Stimulated activated CD8-positive, alpha-beta memory T cell treated with anti-CD3 and anti-CD28 coated beads, Interleukin-7, amount 100 ng/mL, for 1 hour (primary cell): ENCODE data around the gene GPATCH8.
"Not testable (repeated sequence)": the region's sequence is repeated elsewhere in the genome, so short reads cannot be mapped to it uniquely, and the experiment has no call there.

Source experiments
- DNase-seq, 2 donors: peaks; one replicate each; pipeline ENCODE4 v3.0.0-alpha.2; 2020; ENCODE audit warnings: low read depth in 2 of 2

The GPATCH8 gene

DNA sequence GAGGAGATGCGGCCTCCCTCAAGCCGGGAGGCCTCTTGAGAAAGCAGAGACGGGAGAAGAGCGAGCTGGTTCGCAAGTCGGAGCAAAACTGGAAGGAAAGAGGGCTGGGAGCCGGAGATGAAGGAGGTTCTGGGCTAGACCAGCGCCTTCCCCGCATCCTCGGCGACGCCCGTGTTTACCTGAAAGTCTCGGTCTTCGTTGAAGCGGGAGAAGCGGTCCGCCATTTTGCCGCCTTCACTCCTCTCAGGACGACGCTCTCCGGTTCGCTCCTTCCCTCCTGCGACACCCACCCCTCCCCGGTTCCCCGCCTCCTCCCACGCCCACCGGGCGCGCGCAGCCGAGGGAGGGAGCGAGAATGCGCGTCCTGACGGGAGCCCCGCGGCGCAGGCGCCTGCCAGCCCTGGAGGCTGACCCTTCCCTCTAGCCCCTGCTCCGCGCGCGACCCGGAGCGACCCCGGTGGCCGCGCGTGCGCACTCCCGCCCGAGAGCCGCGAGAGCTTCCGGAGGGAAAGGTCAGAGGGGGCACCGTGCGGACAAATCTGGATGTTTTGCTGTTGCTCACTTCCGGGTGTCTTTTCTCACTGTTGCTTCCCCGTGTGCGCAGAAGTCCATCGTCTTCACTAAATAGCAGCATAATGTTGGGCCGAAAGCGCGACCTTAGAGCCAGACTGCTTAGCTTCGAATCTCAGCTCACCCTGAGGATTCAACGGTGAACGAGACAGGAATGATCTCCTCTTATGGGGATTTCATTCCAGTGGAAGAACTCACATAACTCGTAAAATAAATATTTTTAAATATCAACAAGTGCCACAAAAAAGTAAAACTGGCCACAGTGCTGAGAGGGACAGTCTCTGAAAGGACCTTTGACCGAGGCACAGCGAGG lies at the start of gene GPATCH8:
GPATCH8 (minus strand) TSS at position 260 of the 883 bp plus-strand sequence; CDS start at position 224, 36 bp downstream.
- peak; percentile 84 to 86 for DNase-seq

DNA sequence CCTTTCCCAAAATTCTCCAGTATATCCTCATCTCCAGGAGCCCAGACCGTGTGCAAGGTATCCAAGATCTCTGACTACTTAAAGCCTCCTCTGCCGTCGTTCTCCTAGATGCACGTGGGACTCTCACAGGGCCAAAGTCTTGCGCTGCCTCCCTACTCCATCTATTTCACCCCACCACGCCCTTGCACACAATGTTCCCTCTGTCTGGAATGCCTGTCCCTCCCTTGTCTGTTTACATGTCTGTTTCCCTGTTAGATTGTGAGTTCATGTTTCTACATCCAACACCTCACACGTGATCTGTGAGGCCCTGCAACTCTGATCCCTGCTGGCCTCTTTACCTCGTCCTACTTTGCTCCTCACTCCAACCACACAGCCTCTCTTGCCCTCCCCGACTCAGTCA lies 49.2 kb upstream of the GPATCH8 start:
- DNase-seq, result no peak

DNA sequence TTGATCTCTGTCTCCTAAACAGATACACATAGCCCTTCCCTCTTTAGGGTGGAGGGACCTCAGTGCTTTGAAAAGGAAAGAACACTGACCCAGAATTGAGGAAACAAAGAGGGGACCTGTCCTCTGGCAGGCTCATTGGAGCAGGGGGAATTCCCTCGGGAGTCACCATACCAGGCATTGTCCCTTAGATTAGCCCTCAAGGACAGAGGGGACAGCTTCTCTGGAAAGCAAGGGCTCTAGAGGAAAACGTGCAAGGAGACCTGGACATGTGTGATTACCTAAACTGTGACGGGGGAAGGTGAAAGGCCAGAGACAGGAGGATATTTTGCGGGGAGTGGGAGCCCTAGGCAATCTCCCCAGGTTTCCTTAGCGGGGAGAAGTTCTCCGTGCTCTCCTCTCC lies 46.5 kb upstream of the GPATCH8 start:
- no peak for DNase-seq

DNA sequence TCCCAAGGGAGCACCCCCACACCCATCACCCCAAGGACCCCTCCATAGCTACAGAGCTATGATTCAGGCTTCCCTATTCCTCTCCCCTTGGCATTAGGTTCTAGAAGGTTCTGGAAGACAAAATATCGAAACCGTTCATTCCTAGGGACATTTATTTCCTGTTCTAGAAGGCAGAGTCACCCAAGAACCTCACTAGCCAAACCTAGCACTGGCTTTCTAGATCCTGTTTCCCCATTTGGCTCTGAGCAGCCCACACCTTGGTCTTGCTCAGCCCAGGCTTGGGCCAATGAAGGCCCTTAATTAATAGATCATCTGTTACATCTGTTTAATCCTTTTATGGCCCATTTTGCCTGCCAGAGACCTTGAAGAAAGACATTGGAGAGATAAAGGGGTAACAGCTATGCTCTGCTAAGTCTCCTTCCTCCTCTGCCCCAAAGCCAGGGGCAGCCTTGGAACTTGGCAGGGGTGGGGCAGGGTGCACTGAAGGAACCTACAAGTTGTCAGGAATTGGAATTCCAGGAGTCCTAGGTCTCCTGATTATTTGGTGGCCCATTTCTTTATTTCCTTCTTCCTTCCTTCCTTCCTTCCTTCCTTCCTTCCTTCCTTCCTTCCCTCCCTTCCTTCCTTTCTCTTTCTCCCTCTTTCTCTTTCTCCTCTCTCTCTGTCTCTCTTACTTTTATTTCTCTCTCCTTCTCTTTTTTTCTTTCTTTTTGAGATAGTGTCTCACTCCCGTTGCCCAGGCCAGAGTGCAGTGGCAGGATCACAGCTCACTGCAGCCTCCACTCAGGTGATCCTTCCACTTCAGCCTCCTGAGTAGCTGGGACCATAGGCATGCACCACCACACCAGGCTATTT lies 45.4 kb upstream of the GPATCH8 start:
- no peak for DNase-seq

DNA sequence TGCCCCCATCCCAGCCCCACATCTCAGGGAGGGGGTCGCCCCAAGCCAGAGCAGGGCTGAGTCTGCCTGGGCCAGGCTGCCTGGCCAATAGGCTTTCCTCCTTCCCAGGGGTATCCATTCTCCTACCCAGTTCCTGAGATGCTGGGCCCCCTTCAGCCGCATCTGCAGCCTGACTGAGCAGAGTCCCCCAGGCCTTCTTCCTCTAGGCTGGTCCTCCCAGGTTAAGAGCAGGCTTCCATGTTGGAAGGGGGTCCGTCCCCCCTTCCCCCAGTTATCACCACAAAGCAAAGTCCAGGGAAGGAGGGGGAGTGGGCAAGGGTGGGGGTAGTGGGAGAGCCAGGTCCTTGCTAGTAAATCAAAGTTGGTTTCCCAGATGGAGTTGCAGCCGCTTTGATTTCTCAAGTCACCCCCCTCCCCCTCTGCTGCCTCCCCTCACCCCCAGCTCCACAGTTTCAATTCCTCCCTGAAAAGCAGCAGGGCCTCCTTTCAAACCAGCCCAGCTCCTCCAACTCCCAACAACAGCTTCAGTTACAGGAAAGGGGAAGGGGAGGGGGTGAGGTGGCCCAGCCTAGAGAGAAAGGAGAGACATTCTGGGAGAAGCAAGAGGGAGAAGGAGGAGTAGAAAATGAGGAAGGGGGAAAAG lies 44.5 kb upstream of the GPATCH8 start:
- DNase-seq, result no peak

DNA sequence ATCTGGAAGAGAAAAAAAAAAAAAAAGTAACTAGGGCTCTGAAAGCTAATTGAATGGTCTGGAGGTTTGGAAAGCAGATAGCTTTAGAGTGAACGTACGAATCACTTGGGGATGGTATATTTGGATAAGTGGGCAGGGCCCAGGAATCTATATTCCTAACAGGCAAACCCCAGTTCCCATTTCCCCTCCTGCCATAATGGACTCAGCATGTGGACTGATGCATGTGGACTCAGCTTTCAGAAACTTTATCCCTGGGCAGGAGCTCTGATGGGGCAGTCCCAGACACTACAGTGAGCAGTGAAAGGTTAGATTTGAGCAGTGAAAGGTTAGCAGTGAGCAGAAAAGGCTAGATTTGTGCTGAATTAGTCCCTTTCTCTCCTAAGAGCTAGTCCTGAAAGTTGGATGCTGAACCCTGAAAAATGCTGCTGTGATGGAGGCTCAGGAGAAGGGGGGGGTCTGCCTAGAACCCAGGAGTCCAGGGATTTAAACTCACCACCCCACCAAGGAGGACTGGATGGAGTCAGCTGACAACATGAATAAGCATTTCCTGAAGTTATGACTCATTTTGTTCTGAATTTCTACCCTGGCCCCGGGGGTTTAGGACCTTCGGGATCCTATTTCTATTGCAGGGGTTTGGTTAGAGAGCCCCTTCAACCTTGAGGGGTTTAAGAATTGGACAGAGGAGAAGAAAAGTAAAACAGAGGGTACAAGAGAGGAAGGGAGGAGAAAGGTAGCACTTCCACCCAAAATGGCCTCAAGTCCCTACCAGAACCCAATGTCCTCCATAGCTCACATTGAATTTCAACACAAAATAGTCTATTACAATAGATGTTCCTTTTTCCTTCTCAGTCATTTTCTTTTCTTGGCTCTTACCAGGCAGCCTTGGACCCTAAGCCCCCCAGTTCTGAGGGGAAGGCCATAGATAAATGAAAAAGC lies 43.7 kb upstream of the GPATCH8 start:
- no peak for DNase-seq

DNA sequence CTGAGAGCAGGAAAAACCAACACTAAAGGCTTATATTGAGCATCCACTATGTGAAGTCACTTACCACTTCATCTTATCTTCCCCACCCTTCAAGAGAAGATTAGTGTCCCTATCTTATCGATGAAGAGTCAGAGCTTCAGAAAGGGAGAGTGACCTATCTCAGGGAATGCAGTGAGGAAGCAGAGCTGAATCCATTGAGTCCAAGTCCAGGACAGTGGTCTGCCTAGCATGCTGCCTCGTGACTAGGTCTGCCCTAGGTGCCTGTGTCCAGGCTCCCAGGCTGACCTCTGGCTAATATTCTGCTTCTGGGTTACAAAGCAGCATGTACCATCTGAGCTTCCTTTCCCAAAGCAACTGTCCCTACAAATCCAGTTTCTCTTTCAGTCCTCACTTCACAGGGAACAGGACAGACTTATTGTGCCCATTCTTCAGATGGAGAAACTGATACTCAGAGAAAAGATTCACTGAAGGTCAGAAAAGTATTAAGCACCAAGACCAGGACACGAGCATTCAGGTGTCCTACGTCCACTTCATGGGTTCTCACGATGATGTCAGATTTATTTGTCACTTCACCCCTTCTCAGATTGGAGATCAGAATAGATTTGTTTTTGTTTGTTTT lies 40.8 kb upstream of the GPATCH8 start:
- no peak for DNase-seq

DNA sequence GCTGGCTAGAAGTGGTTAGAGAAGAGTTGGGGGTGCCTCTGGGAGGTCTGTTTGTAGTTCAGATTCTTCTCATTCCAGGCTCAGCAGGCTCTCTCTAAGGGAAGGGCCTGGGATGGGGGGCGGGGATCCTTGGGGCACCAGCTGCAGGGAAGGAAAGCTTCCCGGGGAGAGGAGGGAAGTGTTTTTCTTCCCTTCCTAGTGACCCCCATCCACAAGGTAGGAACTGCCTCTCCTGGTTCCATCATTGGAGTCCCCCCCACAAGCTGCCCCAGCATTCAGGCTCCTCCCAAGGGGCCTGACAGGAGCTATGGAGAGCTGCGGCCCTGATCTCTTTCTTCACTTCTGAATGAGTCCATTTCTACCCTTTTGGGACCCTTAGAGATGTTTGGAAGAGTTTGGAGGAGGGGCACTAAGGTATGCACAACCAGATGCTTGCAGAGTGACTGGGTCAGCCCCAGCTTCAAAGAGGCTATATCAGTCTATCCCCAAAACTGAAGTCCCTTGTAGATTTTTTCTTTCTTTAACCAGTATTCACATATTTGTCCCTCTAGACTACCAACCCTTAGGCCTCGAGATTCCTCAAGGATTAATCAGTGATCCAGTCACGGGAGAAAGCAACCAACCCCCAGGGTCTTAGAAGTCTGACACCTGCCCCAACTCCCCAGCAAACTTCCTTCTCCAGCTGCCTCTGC lies 40.2 kb upstream of the GPATCH8 start:
- DNase-seq, result no peak

DNA sequence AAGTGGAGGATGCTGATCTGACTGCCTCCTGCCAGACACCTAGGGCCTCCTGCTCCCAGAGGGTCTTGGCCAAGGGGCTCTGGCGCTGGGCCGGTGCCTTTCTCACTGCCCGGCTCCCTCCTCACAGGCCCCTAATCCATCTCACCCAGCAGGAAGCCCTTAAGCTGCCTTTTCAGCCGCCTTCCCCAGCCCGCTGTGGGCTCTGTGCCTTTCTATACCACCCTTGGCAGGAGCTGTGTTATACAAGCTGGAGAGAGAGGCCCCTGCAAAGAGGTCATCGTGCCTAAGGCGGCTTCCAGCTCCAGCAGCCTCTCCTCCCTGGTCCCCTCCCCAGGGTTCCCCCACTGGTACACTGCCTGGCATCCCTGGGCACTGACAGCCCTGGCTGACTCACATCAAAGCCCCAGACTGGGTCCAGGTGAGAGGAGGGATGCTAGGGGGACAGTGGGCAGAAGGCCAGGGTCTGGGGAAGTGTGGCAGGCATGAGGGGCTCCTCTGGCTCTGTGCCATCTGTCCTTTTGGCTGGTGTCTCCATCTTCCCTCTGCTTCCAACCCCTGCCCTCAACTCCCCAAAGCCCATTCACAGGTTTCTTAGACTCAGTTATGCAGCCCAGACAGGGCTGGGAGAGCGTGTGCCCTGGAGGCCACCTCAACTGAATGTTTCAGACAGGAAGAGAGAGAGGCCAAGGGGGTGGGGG lies 38.8 kb upstream of the GPATCH8 start:
- no peak for DNase-seq

DNA sequence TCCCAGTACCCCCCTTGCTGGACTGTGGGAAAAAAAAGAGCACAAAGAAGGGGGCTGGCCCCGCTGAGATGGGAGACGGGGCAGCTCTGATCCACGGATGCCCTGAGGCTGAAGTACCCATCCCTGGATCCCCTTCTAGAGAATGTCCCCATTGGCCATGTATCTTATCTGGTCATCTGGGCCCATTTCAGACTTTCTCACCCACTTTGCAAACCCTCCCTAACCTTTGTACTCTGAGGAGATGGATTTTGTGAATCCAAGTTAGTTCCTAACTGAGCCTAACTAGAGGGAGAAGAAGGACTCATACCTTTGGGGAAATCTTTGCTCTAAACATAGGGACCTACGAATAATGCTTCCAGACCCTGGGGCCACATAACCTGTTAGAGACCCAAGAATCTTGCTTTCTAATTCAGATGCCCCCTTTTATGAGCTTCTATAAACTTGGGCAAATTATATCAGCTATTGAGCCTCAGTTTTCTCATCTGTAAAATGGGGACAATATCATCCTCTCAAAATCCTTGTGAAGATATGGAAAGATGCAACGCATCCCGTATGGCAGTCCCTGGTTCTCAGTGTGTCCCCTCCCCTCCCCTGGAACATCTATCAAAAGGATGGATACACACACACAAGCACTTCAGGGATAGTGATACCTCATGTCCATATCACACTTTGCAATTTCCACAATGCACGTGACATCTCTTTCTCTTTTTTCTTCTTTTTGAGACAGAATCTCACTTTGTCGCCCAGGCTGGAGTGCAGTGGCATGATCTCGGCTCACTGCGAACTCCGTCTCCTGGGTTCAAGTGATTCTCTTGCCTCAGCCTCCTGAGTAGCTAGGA lies 37.3 kb upstream of the GPATCH8 start:
- DNase-seq, result no peak

DNA sequence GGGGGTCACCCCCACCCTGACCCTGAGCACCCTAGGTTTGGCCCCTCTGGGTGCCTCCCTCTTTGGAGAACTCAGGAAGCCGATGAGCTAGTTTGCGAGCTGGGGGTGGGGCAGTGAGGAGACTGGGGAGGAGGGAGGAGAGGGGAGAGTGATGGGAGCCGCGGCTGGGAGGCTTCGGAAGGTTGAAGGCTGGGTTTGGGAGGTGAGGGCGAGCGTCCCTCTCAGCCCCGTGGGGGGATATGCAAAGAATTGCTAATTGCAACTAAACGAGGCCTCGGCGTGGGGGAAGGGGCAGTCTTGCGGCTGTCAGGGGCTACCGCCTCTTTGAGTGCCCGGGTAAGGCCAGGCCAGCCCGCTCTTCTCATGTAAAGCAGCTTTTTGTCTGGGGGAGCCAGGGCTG lies 36.5 kb upstream of the GPATCH8 start:
- DNase-seq, result no peak

DNA sequence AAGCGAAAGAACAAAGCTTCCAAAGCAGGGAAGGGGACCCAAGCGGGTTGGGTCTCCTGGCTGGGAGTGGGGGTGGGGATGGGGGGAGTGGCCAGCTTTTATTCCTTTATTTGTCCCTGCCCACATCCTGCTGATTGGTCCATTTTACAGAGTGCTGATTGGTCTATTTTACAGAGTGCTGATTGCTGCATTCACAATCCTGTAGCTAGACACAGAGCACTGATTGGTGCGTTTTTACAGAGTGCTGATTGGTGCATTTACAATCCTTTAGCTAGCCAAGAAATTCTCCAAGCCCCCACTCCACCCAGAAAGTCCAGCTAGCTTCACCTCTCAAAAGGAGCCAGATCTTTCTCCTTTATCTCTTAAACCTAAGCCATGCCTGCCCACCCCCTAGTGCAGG lies 34.7 kb upstream of the GPATCH8 start:
- DNase-seq, result not testable (repeated sequence)

DNA sequence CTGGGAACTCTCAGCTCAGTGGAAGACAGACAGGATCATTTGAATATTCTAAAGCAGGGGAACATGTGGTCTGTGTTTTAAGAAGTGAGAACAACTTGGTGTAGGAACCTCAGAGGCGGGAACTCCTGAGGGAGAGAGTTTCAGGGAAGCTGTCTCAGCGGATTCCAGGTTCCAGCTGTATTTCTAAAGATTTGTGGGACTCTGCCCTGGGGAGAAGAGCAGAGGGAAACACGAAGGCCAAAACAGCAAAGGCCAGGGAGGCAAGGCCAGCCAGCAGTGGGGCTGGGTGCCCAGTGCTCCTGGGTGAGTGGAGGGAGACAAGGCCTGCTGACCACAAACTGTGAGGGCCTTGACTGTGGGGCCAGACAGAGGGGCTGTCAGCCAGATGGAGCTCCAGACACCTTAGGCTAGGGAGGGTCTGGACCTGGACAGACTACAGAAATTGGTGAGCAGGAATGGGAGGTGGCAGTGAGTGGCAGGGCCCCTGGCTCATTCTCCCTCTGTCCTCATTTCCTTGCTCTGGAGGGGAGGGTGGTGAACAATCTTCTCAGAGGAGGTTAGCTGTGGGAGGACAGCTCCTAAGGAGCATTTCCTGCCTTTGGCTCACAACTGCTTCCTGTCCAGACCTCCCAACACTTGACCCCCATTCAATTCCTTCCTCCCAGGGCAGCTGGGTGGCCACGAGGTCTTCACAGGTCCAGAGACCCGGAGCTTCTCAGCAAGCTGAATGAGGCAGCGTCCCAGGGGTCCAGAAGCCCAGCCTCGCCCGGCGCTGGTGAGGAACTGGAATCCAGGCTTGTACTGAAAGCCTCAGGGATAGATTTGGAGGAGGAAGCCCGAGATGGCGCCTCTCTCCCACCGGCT lies 33.1 kb upstream of the GPATCH8 start:
- no peak for DNase-seq

DNA sequence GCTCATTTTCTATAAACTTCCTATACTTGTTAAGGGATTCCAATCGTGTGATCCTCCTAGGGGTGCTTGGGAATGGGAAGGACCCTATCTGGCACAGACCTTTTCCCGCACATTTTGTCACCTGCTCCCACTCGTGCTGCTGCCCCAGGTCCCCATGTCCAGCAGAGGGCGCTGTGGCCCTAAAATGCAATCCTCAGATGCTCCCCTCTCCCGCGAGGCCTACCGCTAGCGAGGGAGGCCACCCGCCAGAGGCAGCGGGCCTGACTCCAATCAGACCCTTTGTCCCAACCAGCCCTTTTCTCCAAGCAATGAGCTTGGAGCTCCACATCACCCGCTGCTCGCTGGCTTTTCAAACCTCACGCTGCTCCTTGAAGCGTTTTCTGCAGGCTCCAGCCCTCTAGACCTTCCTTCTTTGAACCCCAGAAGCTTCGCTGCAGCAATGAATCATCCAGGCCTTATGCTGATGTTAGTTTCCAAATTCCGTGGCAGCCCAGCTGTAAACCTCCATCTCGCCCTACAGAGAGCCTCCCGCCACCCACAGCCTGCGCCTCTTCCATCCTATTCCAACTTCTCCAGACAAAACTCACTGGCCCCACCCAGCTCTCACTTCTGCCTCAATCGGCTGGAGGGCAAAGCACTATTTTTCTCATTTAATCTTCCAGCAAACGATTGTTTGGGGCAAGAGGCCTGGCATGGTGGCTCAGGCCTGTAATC lies 30.5 kb upstream of the GPATCH8 start:
- peak; percentile 63 to 76 for DNase-seq

DNA sequence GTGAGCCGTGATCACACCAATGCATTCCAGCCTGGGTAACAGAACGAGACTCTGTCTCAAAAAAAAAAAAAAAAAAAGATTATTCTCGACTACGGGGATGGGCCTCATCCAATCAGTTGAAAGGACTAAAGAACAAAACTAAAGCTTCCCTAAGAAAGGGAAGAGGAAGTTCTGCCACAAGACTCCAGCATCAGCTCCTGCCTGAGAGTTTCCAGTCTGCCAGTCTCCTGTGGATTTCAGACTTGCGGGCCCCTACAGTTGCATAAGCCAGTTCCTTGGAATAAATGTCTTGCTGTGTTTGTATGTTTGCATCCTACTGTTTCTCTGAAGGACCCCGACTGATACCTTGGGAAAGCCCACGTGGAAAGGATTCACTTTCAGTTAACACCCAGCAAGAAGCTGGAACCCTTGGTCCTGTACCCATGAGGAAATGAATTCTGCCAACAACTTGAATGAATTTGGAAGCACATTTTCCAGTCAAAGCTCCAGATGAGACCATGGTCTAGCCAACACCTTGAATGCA lies 27.8 kb upstream of the GPATCH8 start:
- DNase-seq, result no peak

DNA sequence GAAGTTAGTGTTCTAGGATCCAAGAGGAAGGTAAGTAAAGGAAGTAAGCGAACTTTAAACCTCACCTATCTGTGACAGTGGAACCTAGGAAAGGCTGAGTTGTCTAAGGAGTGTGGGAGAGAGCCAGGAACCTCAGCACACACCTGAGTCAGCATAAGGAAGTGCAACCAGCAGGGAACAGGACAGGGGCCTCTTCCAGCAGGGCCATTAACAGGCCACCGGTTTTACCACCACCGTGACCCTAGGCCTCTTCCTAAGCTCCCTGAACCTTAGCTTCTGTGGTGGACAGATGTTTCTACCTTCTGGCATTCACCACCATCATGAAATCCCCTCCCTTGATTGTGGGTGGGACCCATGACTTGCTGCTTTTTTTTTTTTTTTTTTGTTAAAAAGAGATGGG lies 26.7 kb upstream of the GPATCH8 start:
- DNase-seq, result no peak

DNA sequence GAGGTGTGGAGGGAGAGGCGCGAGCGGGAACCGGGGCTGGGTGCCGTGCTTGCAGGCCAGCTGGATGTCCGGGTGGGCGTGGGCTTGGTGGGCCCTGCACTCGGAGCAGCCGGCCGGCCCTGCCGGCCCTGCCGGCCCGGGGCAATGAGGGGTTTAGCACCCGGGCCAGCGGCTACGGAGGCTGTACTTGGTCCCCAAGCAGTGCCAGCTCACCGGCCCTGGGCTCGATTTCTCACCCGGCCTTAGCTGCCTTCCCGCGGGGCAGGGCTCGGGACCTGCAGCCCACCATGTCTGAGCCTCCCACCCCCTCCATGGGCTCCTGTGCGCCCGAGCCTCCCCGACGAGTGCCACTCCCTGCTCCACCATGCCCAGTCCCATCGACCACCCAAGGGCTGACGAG lies 24.7 kb upstream of the GPATCH8 start:
- DNase-seq, result no peak
